Sigmoid colon (tissue), 4 donors: Measurements from ENCODE around the gene KAT2B.

ENCODE experiments used
- CTCF ChIP-seq, 4 experiments: fragments of 450-650 bp in 3 of 4; fragments of 200-600 bp in 1 of 4; IDR thresholded peaks; one replicate each; pipeline ENCODE4 v1.5.1; 2016 to 2019; ENCODE audit warnings: antibody characterized with exemption in 4 of 4, mild to moderate bottlenecking in 3 of 4, moderate library complexity in 2 of 4
- EP300 ChIP-seq, 4 donors: sonication (generic); formaldehyde crosslinking; IDR thresholded peaks; one replicate each; pipeline ENCODE4 v1.6.1; 2017; ENCODE audit warnings: antibody characterized with exemption in 4 of 4
- POLR2A ChIP-seq, 2 donors: fragments of 450-650 bp; IDR thresholded peaks; one replicate each; pipeline ENCODE4 v1.6.1; 2016; ENCODE audit warnings: antibody characterized with exemption in 2 of 2, mild to moderate bottlenecking in 2 of 2, moderate library complexity in 2 of 2
- POLR2AphosphoS5 ChIP-seq, 4 donors: sonication (generic); formaldehyde crosslinking; IDR thresholded peaks; one replicate each; pipeline ENCODE4 v1.6.1; 2017; ENCODE audit warnings: antibody characterized with exemption in 4 of 4

- TF ChIP-seq POLR2AphosphoS5 (IDR thresholded peaks at IDR 0.05) (no peak), CTCF (IDR thresholded peaks at IDR 0.05) (no peak), POLR2A (IDR thresholded peaks at IDR 0.05) (no peak), EP300 (IDR thresholded peaks at IDR 0.05) (no peak)
These were observed 150.7 kb downstream of the KAT2B start for GRCh38 chr3:20190991-20191390.
